IPS-NIHi11 (cell line): ENCODE data around the gene ZIC1.

Source experiments
- DNase-seq: peaks from one replicate; pipeline ENCODE4 v3.0.0; 2012; ENCODE audit warnings: mixed read lengths, low spot score

ZIC1 gene

GRCh38 chr3:147422601-147423536, 13.7 kb downstream of the ZIC1 start:
- no peak for DNase-seq

DNA sequence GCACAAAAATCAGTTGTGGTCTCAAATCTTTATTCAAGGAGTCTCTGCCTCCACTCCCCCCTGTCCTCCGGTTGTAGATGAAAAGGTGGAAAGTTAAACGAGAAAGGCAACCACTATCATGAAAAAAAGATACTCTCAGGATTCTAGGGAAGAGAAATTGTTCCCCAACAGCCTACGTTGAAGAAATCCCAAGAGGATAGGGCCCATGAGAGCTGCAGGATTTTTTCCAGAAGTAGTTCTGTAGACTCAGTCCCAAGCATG, 14.3 kb downstream of the ZIC1 start:
- DNase-seq = no peak

GRCh38 chr3:147423798-147424580, 14.8 kb downstream of the ZIC1 start:
- no peak for DNase-seq

- DNase-seq = no peak
Measured at GRCh38 chr3:147424581-147425387, 15.6 kb downstream of the ZIC1 start.

- DNase-seq = no peak
Measured at GRCh38 chr3:147425388-147425850, 16.3 kb downstream of the ZIC1 start.

DNA sequence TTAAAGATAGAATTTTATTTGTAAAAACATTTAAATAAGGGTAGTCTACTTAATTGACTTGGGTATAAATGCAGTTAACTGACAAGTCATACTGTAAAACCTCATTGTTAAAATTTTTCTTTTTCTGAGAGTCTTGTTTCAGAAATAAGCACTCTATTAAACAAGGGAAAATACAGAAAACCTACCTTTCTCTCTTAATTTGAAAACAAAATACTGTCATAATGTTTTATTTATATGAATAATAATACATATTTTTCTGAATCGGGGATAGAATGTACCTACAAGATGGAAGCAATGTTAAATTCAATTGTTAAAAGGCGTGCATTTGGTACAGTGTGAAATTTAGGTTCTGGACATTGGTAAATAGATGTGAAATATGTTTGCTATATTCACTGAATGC, 17.8 kb downstream of the ZIC1 start:
- no peak for DNase-seq

DNA sequence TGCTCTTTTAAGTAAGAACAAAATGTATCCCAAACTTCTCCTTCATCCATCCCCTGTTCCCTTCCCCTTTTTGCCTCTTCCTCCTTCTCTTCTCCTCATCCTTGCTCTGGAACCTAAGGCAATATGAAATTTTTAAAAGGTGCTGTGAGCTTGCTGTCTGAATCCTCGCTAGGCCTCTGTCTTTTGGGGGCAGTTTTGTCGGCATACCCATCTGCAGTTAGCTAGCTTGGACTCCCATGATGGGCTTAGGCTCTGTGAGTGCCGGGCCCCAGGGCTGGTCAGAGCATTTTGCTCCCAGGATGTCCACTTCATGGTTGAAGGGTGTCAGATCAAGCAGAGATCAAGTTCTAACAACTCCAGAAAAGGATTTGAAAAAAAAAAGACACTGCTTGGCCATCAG, 18.6 kb downstream of the ZIC1 start:
- DNase-seq = no peak

- no peak for DNase-seq
Measured at GRCh38 chr3:147428326-147428725, 19.2 kb downstream of the ZIC1 start.

GRCh38 chr3:147428754-147429153, 19.6 kb downstream of the ZIC1 start:
- no peak for DNase-seq

DNA sequence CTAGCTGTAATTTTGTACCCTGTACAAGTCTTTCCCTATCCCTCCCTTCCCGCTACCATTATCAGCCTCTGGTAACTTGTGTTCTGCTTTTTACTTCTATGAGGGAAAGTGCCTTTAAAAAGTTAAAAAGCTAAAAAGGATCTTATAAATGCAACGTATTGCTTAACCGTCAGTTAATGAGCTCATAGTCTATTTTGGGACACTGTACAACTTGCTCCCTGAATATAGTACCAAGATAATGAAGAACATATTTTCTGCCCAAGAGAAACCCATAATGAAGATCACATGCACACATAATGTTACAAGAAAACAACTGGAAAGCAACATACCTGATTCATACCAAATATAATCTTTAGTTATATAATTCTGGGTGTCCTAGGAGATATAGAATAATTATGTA, 22.6 kb downstream of the ZIC1 start:
- DNase-seq = no peak

DNA sequence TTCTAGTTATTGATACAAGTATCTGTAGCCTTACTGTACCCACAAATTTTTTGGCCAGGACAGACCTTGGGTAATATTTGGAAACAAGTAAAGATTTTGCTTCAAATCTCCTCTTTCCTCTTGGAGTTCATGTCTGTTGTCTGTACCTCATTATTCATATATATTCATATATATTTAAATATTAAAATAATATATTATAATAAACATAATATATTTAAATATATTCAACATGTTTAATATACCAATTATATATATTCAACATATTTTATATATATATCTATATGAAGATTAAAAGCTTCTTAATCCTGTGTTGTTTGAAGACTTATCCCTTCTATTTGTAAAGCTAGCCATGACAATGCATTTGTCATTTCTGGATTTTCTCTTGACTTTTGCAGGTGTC, 38.1 kb downstream of the ZIC1 start:
- DNase-seq = no peak

DNA sequence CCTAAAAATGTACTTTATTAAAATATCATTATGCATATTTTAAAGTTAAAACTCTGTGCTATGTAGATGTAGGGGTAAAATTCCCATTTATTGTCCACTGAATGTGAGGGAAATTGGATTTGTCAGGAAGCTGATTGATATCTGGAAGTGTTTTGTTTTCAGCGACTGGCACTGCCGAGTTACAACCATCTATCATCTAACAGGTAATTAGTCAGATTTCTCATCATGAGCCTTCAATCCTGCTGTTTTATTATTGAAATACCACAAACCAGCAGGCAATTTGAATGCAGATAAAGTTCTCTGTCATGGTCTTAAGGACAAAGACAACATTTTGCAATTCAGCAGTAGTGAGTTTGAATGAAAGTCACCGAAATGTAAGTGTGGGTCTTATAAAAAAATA, 40.5 kb downstream of the ZIC1 start:
- no peak for DNase-seq

- DNase-seq = no peak
Measured at GRCh38 chr3:147458995-147459704, 50.0 kb downstream of the ZIC1 start.

- no peak for DNase-seq
Measured at GRCh38 chr3:147462856-147463255, 53.7 kb downstream of the ZIC1 start.
